Smooth muscle cell (in vitro differentiated cells): ENCODE results near the gene C17orf107. TPM values are rescaled to one million over a fixed set of nuclear protein-coding genes. Genes with fewer than 3 reads are reported as not detected.
"Not testable (repeated sequence)": the region's sequence is repeated elsewhere in the genome, so short reads cannot be mapped to it uniquely, and the experiment has no call there.

Experiments used
- DNase-seq: peaks from one replicate; lab custom pipeline; 2025; ENCODE audit not compliant: unreplicated experiment; lab: John Stamatoyannopoulos, UW
- H2AFZ ChIP-seq: fragments of 200-600 bp; sonication (generic); 2 replicates; pipeline ENCODE4 v1.6.0; 2016; ENCODE audit warnings: antibody characterized with exemption, low read depth, mild to moderate bottlenecking
- H3F3A ChIP-seq: fragments of 200-600 bp; sonication (generic); 2 replicates; pipeline ENCODE4 v1.6.0; 2017; ENCODE audit warnings: antibody characterized with exemption, low read depth
- H3K27ac ChIP-seq: fragments of 200-600 bp; sonication (generic); 2 replicates; pipeline ENCODE4 v1.5.1; 2016; ENCODE audit warnings: low read depth, mild to moderate bottlenecking
- H3K27me3 ChIP-seq: fragments of 200-600 bp; sonication (generic); 2 replicates; pipeline ENCODE4 v1.6.1; 2016; ENCODE audit warnings: low read depth, mild to moderate bottlenecking
- H3K36me3 ChIP-seq: fragments of 200-600 bp; sonication (generic); 2 replicates; pipeline ENCODE4 v1.5.1; 2016; ENCODE audit warnings: low read depth
- H3K4me1 ChIP-seq: fragments of 200-600 bp; sonication (generic); 2 replicates; pipeline ENCODE4 v1.5.1; 2016; ENCODE audit warnings: low read depth
- H3K4me2 ChIP-seq: fragments of 200-600 bp; sonication (generic); 2 replicates; pipeline ENCODE4 v1.6.0; 2016; ENCODE audit warnings: mild to moderate bottlenecking
- H3K4me3 ChIP-seq: fragments of 200-600 bp; sonication (generic); 2 replicates; pipeline ENCODE4 v1.5.1; 2016; ENCODE audit warnings: mild to moderate bottlenecking
- H3K79me2 ChIP-seq: fragments of 200-600 bp; sonication (generic); 2 replicates; pipeline ENCODE4 v1.6.0; 2016; ENCODE audit warnings: low read depth, mild to moderate bottlenecking
- H3K9ac ChIP-seq: fragments of 200-600 bp; sonication (generic); 2 replicates; pipeline ENCODE4 v1.6.0; 2016; ENCODE audit warnings: low read depth
- H3K9me3 ChIP-seq: fragments of 200-600 bp; sonication (generic); replicated peaks from 2 replicates; pipeline ENCODE4 v1.5.1; 2016; ENCODE audit warnings: low read depth
- H4K20me1 ChIP-seq: fragments of 200-600 bp; sonication (generic); 2 replicates; pipeline ENCODE4 v1.6.0; 2016; ENCODE audit warnings: low read depth
- WGBS: methylation state at CpG from one replicate; pipeline ENCODE4 v1.1.7; 2016; ENCODE audit warnings: low lambda C conversion rate; 5-methylcytosine and 5-hydroxymethylcytosine counted together
- polyA plus RNA-seq: library from polyadenylated mRNA; unstranded; fragments of >200 nt; fragmentation: Nextera tagmentation; extraction: Ambion mirVana; gene quantifications from 2 replicates; pipeline ENCODE4 v1.2.1, GENCODE V29; 2016
- total RNA-seq: library from RNA; depleted of rRNA; stranded (reverse); fragments of >200 nt; gene quantifications from 2 replicates; pipeline ENCODE4 v1.2.3, GENCODE V29; 2014
- TF ChIP-seq, protein P1 (sequence below): fragments of 200-600 bp; sonication (generic); IDR thresholded peaks from 2 replicates; pipeline ENCODE4 v1.5.1; 2017; ENCODE audit warnings: borderline replicate concordance, mild to moderate bottlenecking, antibody characterized with exemption; ENCODE audit not compliant: insufficient read depth, poor library complexity, severe bottlenecking

The C17orf107 gene
- total and polyA plus RNA-seq, 2 experiments from 2014 or later = 5.0 to 10.7 TPM

DNA sequence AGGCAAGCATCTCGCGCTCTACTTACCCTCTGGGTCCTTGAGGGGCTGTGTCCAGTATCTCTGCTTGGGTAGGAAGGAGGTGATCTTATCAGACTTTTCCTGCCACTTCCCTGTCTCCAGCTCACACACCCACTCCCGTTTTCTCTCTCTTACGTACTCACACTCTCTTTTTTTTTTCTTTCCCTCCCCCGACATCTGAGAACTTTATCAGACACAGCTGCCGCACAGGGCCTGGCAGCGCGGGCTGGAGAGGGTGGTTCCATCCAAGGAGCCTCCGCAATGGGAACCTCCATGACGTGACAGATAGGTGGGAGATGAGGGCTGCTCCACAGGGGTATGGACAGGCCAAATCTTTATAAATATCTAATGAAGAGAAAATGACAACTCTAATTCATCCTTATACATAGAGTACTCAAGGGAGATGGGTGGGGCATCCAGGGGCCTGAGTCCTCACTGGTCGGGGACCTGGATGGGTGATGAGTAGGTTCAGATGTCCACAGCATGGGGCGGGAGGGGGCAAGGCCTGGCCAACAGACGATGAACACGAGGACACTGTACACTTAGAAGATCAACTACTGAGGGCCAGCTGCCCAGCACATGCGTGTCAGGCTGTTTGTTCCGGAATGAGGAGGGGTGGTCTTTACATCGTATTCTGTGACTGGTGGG, 42.9 kb upstream of the C17orf107 start:
- H3K27ac ChIP-seq = peak overlapping the region; percentile 31
- peaks cover 18% of the 10 kb centered on the region for H3K79me2 ChIP-seq
- no peak overlapping the region for H2AFZ ChIP-seq
- no peaks in the 10 kb centered on the region for H3K36me3 ChIP-seq
- no peaks in the 10 kb centered on the region for H3K27me3 ChIP-seq
- H3K9me3 ChIP-seq = no peaks in the 10 kb centered on the region
- no peaks in the 10 kb centered on the region for H3F3A ChIP-seq
- H4K20me1 ChIP-seq = peaks cover 53% of the 10 kb centered on the region
- TF ChIP-seq, protein P1, sequence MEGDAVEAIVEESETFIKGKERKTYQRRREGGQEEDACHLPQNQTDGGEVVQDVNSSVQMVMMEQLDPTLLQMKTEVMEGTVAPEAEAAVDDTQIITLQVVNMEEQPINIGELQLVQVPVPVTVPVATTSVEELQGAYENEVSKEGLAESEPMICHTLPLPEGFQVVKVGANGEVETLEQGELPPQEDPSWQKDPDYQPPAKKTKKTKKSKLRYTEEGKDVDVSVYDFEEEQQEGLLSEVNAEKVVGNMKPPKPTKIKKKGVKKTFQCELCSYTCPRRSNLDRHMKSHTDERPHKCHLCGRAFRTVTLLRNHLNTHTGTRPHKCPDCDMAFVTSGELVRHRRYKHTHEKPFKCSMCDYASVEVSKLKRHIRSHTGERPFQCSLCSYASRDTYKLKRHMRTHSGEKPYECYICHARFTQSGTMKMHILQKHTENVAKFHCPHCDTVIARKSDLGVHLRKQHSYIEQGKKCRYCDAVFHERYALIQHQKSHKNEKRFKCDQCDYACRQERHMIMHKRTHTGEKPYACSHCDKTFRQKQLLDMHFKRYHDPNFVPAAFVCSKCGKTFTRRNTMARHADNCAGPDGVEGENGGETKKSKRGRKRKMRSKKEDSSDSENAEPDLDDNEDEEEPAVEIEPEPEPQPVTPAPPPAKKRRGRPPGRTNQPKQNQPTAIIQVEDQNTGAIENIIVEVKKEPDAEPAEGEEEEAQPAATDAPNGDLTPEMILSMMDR = no peak
- no peak overlapping the region for H3K4me2 ChIP-seq
- peaks cover 25% of the 10 kb centered on the region for H3K4me1 ChIP-seq
- WGBS = 73% methylated on average over 17 of the region's 17 CpGs
- H3K9ac ChIP-seq = no peak overlapping the region
- DNase-seq = no peak
- no peak overlapping the region for H3K4me3 ChIP-seq

DNA sequence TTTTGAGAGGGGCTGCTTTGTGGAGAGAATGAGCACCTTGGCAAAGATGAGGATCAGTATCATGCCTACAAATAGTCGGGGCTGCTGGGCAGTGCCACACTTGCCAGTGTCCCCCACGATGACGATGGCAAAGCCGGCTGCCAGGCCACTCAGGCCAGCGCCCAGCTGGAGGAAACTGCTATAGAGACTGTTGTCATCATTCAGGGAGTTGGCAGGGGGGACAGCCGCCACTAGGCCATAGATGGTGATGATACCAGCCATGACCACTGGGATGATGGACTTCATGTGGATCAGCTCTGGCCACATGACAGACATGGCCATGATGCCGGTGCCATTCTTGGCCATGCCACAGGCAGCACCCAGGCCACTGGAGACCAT, 42.4 kb upstream of the C17orf107 start:
- Histone ChIP-seq H2AFZ (no peak overlapping the region), H3K27me3 (no peaks in the 10 kb centered on the region), H3F3A (no peaks in the 10 kb centered on the region), H3K4me3 (no peak overlapping the region), H3K4me2 (no peak overlapping the region), H3K4me1 (peaks cover 25% of the 10 kb centered on the region), H4K20me1 (peaks cover 53% of the 10 kb centered on the region), H3K9ac (no peak overlapping the region), H3K36me3 (no peaks in the 10 kb centered on the region), H3K79me2 (peaks cover 23% of the 10 kb centered on the region), H3K9me3 (no peaks in the 10 kb centered on the region), H3K27ac (no peak overlapping the region)
- TF ChIP-seq, protein P1 = no peak
- 98% methylated on average over 7 of the region's 7 CpGs for WGBS
- no peak for DNase-seq

DNA sequence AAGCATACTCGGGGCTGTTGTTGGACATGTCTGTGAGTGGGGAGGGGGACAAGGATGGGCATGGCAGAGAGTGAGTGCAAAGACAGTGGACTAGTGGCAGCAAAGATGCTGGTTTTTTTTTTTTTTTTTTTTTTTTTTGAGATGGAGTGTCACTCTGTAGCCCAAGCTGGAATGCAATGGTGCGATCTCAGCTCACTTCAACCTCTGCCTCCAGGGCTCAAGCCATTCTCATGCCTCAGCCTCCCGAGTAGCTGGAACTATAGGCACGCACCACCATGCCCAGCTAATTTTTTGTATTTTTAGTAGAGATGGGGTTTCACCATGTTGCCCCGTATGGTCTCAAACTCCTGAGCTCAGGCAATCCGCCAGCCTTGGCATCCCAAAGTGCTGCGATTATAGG, 42.0 kb upstream of the C17orf107 start:
- not testable (repeated sequence) for H3K4me2 ChIP-seq, H3K4me3 ChIP-seq, H3K27me3 ChIP-seq, DNase-seq, H3K36me3 ChIP-seq, H3K9me3 ChIP-seq, H3F3A ChIP-seq, H2AFZ ChIP-seq, H3K9ac ChIP-seq
- peaks cover 26% of the 10 kb centered on the region for H3K79me2 ChIP-seq
- 88% methylated on average over 6 of the region's 7 CpGs for WGBS
- peaks cover 25% of the 10 kb centered on the region for H3K4me1 ChIP-seq
- H3K27ac ChIP-seq = peak overlapping the region; percentile 12
- H4K20me1 ChIP-seq = peaks cover 51% of the 10 kb centered on the region

DNA sequence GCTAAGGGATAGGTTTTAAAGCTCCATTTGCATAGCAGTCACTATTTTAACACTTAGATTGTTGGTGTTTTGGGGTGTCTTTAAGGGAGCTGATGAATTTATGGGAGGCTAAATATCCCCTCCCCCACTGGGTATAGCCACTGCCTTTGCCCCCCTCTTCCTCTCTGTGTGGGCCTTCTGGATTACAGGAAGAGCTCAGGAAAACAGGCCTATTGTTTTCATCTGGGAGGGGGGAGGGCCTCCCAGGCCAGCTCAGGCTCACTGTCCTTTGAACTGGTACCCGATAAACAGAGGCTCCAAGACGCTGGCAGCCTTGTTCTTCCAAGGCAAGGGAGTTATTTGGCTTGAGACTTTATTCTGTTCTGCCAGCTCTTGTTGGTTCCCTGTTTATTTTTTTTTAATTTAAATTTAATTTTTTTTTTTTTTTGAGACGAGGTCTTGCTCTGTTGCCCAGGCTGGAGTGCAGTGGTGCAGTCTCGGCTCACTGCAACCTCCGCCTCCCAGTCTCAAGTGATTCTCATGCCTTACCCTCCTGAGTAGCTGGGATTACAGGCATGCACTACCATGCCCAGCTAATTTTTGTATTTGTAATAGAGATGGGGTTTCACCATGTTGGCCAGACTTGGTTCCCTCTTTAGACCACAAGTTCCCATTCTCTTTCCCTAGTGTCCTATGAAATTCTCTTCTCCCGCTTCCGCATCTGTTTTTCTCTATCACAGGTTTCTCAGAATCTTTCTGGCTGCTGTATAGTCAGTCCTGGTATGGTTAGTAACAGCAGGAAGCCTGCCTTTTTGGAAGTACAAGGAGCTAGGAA, 41.1 kb upstream of the C17orf107 start:
- WGBS = 65% methylated on average over 7 of the region's 7 CpGs
- H3K9me3 ChIP-seq = no peaks in the 10 kb centered on the region
- H3K4me3 ChIP-seq = no peak overlapping the region
- H3F3A ChIP-seq = no peaks in the 10 kb centered on the region
- H3K4me2 ChIP-seq = peak overlapping the region; percentile 40
- TF ChIP-seq, protein P1 = no peak
- no peak overlapping the region for H2AFZ ChIP-seq
- H3K27ac ChIP-seq = peak overlapping the region; percentile 71
- H3K36me3 ChIP-seq = no peaks in the 10 kb centered on the region
- peaks cover 25% of the 10 kb centered on the region for H3K4me1 ChIP-seq
- H3K79me2 ChIP-seq = peaks cover 31% of the 10 kb centered on the region
- DNase-seq = no peak
- H4K20me1 ChIP-seq = peaks cover 53% of the 10 kb centered on the region
- H3K9ac ChIP-seq = no peak overlapping the region
- no peaks in the 10 kb centered on the region for H3K27me3 ChIP-seq
